Fibroblast of the aortic adventitia (primary cell): ENCODE data around the gene OR13F1. TPM values are rescaled to one million over a fixed set of nuclear protein-coding genes. Genes with fewer than 3 reads are reported as not detected.

Experiments used
- DNase-seq: peaks from one replicate; pipeline ENCODE4 v3.0.0-alpha.2; 2010; ENCODE audit warnings: low read depth
- H3K4me3 ChIP-seq: 2 replicates; pipeline ENCODE4 v1.5.1; 2011; ENCODE audit warnings: low read depth, mild to moderate bottlenecking, control low read depth, low read length, moderate library complexity
- CTCF ChIP-seq: IDR thresholded peaks from 2 replicates; pipeline ENCODE4 v1.5.1; 2011; ENCODE audit warnings: mild to moderate bottlenecking, low read length, control low read depth, inconsistent platforms; ENCODE audit not compliant: insufficient read depth
- total RNA-seq: library from RNA; depleted of rRNA; stranded (reverse); fragments of >200 nt; gene quantifications from 2 replicates; pipeline ENCODE4 v1.2.3, GENCODE V29; 2012; ENCODE audit warnings: low replicate concordance

Gene OR13F1
- not detected in 2 replicates for total RNA-seq

GRCh38 chr9:104503963-104504362, at the start of gene OR13F1:
OR13F1 (plus strand) TSS chr9:104504263; CDS start chr9:104504263, 0 bp downstream.
- no peak within 1 kb of the TSS for H3K4me3 ChIP-seq
- TF ChIP-seq CTCF: no peak
- no peak for DNase-seq

- TF ChIP-seq CTCF: no peak
- H3K4me3 ChIP-seq: no peak overlapping the region
- no peak for DNase-seq
Measured at GRCh38 chr9:104456831-104457230, 47.2 kb upstream of the OR13F1 start.

GRCh38 chr9:104463864-104464263, 40.2 kb upstream of the OR13F1 start:
- TF ChIP-seq CTCF: no peak
- DNase-seq: no peak
- H3K4me3 ChIP-seq: no peak overlapping the region

- no peak for TF ChIP-seq CTCF
- H3K4me3 ChIP-seq: no peak overlapping the region
- DNase-seq: no peak
Measured at GRCh38 chr9:104468261-104468660, 35.8 kb upstream of the OR13F1 start.

- no peak for TF ChIP-seq CTCF
- H3K4me3 ChIP-seq: no peak overlapping the region
- no peak for DNase-seq
Measured at GRCh38 chr9:104482921-104483570, 21.0 kb upstream of the OR13F1 start.

GRCh38 chr9:104485014-104485413, 19.0 kb upstream of the OR13F1 start:
- TF ChIP-seq CTCF: no peak
- no peak for DNase-seq
- no peak overlapping the region for H3K4me3 ChIP-seq

- H3K4me3 ChIP-seq: no peak overlapping the region
- TF ChIP-seq CTCF: peak; percentile 22
- DNase-seq: peak; percentile 3
Measured at GRCh38 chr9:104494808-104495207, 9.3 kb upstream of the OR13F1 start.
